ENCODE measurements around the gene SLC4A4.

Gene SLC4A4

GRCh38 chr4:71554025-71554424 is 215.2 kb downstream of the SLC4A4 start:
- TF ChIP-seq, protein P1, sequence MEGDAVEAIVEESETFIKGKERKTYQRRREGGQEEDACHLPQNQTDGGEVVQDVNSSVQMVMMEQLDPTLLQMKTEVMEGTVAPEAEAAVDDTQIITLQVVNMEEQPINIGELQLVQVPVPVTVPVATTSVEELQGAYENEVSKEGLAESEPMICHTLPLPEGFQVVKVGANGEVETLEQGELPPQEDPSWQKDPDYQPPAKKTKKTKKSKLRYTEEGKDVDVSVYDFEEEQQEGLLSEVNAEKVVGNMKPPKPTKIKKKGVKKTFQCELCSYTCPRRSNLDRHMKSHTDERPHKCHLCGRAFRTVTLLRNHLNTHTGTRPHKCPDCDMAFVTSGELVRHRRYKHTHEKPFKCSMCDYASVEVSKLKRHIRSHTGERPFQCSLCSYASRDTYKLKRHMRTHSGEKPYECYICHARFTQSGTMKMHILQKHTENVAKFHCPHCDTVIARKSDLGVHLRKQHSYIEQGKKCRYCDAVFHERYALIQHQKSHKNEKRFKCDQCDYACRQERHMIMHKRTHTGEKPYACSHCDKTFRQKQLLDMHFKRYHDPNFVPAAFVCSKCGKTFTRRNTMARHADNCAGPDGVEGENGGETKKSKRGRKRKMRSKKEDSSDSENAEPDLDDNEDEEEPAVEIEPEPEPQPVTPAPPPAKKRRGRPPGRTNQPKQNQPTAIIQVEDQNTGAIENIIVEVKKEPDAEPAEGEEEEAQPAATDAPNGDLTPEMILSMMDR (conservative IDR thresholded peaks at IDR 0.05; ENCODE audit: low read depth, low read length) = no peak
- Histone ChIP-seq H2AFZ (ENCODE audit: low read depth) (no peak overlapping the region), H3K27ac (no peak overlapping the region), H3K79me2 (ENCODE audit: insufficient read depth, low read depth) (no peaks in the 10 kb centered on the region), H3K9ac (no peak overlapping the region), H4K20me1 (ENCODE audit: insufficient read depth) (no peaks in the 10 kb centered on the region), H3K4me3 (IDR thresholded peaks at IDR 0.05; ENCODE audit: insufficient read depth, low read depth, low read length) (no peak overlapping the region), H3K4me1 (ENCODE audit: low read depth, poor library complexity, severe bottlenecking) (no peaks in the 10 kb centered on the region), H3K27me3 (ENCODE audit: insufficient read depth, low read depth) (no peaks in the 10 kb centered on the region), H3K4me2 (no peak overlapping the region), H3K36me3 (ENCODE audit: insufficient read depth) (no peaks in the 10 kb centered on the region)

GRCh38 chr4:71558248-71558647 is 219.4 kb downstream of the SLC4A4 start:
- H3K4me2 ChIP-seq = no peak overlapping the region
- no peaks in the 10 kb centered on the region for H3K36me3 ChIP-seq (ENCODE audit: insufficient read depth)
- TF ChIP-seq, protein P1 (conservative IDR thresholded peaks at IDR 0.05; ENCODE audit: low read depth, low read length) = no peak
- H3K9ac ChIP-seq = no peak overlapping the region
- H3K79me2 ChIP-seq (ENCODE audit: insufficient read depth, low read depth) = no peaks in the 10 kb centered on the region
- H3K27me3 ChIP-seq (ENCODE audit: insufficient read depth, low read depth) = no peaks in the 10 kb centered on the region
- no peaks in the 10 kb centered on the region for H4K20me1 ChIP-seq (ENCODE audit: insufficient read depth)
- no peak overlapping the region for H3K27ac ChIP-seq
- H2AFZ ChIP-seq (ENCODE audit: low read depth) = no peak overlapping the region
- H3K4me3 ChIP-seq (IDR thresholded peaks at IDR 0.05; ENCODE audit: insufficient read depth, low read depth, low read length) = no peak overlapping the region
- H3K4me1 ChIP-seq (ENCODE audit: low read depth, poor library complexity, severe bottlenecking) = no peaks in the 10 kb centered on the region

DNA sequence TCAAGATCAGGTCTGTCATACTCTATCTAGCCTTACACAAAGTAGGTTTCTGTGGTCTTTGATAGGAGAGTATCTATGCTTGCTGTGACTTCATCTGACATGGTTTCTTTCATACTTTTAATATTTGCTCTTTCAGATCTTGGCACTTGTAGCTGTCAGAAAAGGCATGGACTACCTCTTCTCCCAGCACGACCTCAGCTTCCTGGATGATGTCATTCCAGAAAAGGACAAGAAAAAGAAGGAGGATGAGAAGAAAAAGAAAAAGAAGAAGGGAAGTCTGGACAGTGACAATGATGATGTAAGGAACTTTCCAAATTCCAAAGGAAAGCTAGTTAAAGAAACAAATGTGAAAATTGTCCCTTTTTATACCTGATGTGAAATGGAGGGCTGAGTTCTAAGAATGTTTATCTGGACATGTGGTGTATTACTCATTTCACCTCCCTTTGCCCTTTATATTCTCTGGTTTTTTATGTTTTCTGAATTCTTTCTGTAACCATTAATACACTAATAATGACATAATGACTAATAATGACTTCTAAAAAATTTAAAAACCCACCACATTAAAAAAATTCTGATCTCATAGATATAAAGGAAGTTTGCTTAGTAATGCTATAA is 221.2 kb downstream of the SLC4A4 start:
- Histone ChIP-seq H2AFZ (ENCODE audit: low read depth) (no peak overlapping the region), H3K4me1 (ENCODE audit: low read depth, poor library complexity, severe bottlenecking) (no peaks in the 10 kb centered on the region), H3K4me3 (IDR thresholded peaks at IDR 0.05; ENCODE audit: insufficient read depth, low read depth, low read length) (no peak overlapping the region), H3K79me2 (ENCODE audit: insufficient read depth, low read depth) (no peaks in the 10 kb centered on the region), H3K36me3 (ENCODE audit: insufficient read depth) (no peaks in the 10 kb centered on the region), H3K27me3 (ENCODE audit: insufficient read depth, low read depth) (no peaks in the 10 kb centered on the region), H3K9ac (no peak overlapping the region), H3K4me2 (no peak overlapping the region), H4K20me1 (ENCODE audit: insufficient read depth) (no peaks in the 10 kb centered on the region), H3K27ac (no peak overlapping the region)
- TF ChIP-seq, protein P1 (conservative IDR thresholded peaks at IDR 0.05; ENCODE audit: low read depth, low read length) = no peak

GRCh38 chr4:71564775-71565174 is 226.0 kb downstream of the SLC4A4 start:
- Histone ChIP-seq H3K27me3 (ENCODE audit: insufficient read depth, low read depth) (no peaks in the 10 kb centered on the region), H3K27ac (no peak overlapping the region), H3K4me3 (IDR thresholded peaks at IDR 0.05; ENCODE audit: insufficient read depth, low read depth, low read length) (no peak overlapping the region), H4K20me1 (ENCODE audit: insufficient read depth) (no peaks in the 10 kb centered on the region), H3K9ac (no peak overlapping the region), H2AFZ (ENCODE audit: low read depth) (no peak overlapping the region), H3K4me2 (no peak overlapping the region), H3K36me3 (ENCODE audit: insufficient read depth) (no peaks in the 10 kb centered on the region), H3K79me2 (ENCODE audit: insufficient read depth, low read depth) (no peaks in the 10 kb centered on the region), H3K4me1 (ENCODE audit: low read depth, poor library complexity, severe bottlenecking) (no peaks in the 10 kb centered on the region)
- TF ChIP-seq, protein P1 (conservative IDR thresholded peaks at IDR 0.05; ENCODE audit: low read depth, low read length) = no peak

All from KMS-11 (cell line).